NCI-H69 (cell line): Measurements from ENCODE around the gene TPST2.
"Not testable (repeated sequence)": the region's sequence is repeated elsewhere in the genome, so short reads cannot be mapped to it uniquely, and the experiment has no call there.

Experiments used
- DNase-seq: peaks from one replicate; lab custom pipeline; 2025; lab: John Stamatoyannopoulos, UW

TPST2 gene

DNA sequence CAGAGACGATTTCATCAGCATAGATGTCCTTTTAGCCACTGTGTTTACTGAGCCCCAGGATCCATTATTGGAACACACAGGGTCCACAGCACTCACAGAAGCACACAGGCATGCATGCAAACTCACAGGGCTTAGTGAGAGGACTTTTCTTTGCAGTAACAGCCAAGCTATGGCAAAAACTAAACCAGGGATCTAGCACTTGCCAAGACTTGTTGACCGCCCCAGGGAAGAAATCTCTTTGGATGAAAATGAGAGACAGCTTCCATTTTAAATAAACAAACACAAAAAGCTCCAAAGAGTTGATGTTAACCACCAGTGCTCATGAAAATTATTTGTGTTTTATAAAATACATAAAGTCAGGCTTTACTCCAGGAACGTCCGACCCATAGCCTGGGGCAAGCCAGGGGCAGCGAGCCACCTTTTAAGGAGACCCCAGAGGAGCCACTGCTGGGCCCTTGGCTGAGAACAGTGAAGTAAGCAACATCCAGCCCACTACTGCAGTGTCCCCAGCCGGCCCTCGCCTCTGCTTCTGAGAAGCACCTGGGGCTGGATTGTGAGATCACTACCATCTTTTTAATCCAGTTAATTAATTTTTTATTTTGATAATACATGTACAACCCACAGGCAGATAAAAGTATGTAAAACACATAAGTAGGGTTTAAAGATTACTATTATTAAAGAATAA is 55.6 kb downstream of the TPST2 start:
- DNase-seq = no peak

DNA sequence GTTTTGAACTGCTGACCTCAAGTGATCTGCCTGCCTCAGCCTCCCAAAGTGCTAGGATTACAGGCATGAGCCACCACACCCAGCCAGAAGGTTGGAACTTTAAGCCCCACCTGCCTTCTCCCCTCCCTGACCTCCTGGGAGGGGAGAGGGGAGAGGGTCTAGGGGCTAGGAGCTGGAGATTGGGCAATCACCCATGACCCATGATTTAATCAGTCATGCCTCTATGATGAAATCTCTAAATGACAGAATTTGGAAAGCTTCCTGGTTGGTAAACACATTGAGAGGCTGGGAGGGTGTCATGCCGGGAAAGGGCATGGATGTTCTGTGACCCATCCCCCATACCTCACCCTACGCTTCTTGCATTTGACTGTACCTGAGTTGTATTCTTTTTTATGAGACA is 60.6 kb downstream of the TPST2 start:
- DNase-seq = peak; percentile 53

DNA sequence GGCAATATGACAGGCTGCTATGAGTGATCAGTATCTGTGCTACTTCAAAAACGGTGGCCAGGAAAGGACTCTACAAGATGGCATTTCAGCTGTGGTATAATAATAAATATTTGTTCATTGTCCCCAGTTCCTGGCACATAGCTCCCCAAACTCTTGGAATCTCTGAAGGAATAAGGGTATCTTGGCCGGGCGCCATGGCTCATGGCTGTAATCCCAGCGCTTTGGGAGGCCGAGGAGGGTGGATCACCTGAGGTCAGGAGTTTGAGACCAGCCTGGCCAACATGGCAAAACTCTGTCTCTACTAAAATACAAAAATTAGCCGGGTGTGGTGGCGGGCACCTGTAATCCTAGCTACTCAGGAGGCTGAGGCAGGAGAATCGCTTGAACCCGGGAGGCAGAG is 61.4 kb downstream of the TPST2 start:
- DNase-seq = not testable (repeated sequence)

DNA sequence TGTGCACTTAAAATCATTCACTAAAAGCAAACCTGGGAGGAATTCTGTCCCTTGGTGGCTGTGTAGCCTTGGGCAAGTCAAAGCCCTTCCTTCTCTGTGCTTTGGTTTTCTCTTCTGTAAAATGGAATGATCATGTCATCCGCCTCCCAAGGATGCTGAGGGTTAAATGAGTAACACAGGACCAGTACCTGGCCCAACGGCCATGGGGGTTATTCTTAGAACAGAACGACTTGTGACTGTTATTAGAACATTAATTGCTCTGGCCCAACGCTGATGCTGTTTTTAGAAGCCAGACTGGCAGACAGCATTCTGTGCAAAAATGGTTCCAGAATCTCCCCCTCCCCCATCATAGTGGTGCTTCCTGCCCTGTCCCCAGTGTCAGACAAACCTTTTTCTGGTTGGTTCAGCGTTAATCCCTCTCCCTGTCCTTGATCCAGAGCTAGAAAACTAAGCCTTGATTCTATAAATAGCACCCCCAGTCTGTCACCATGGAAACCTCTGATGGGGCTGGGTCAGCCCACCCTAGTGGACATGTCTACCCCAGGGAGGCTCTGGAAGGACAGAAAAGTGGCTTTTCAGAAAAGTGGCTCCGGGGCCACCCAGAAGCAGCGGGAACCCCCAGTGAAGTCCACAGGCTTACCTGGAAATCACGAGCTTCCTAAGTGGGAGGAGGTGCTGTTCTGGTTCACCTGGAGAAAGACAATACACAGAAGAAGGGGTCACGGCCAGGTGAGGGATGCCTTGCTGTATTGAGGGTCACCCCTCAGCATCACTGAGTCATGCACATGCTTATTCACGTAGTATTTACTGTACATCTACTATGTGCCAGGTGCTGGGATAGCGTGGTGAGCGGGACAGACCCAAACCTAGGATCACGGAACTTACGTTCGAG is 62.1 kb downstream of the TPST2 start:
- no peak for DNase-seq

DNA sequence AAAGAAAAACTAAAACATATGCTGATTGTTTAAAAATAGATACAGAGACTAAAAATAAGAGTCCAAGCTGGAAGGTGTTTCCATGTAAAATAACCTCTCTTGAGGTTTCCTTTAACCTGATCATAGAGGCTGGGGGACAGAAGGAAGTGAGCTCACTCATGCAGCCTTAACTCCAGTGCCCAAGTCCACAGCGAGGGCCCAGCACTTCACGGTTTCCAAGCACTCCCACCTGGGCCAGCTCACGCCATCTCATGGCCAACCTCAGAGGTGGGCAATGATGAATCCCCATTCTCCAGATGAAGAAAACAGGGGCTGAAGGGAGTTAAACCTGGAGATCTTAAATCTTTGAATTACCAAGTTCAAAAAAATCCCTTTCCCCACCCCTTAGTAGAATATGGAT is 62.8 kb downstream of the TPST2 start:
- no peak for DNase-seq

DNA sequence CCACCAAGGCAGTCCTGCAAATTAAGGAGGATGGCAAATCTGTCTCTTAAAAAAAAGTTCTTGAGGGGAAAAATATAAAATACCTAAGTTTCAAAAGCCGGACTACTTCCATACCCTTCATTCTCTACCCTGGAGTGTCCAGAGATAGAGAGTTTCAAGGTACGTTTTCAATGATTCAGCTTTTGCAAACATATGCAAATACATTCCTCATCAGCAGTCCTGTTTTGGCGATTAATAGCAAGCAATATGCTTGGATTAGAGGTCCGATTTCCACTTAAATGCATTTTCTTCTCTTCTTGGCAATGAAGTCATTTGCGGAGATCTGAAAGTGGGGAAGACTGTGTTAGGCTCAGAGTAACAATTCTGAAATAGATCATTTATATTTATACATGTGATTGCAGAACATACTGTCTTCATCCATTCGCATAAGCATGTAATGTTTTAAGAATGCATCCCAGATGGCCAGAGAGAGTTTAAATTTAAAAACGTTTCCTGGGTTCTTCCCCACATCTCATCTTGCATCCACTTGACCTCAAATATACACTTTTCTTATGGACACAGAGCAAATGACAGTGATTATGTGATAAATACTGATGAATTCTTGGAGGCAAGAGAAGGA is 63.9 kb downstream of the TPST2 start:
- DNase-seq = no peak

DNA sequence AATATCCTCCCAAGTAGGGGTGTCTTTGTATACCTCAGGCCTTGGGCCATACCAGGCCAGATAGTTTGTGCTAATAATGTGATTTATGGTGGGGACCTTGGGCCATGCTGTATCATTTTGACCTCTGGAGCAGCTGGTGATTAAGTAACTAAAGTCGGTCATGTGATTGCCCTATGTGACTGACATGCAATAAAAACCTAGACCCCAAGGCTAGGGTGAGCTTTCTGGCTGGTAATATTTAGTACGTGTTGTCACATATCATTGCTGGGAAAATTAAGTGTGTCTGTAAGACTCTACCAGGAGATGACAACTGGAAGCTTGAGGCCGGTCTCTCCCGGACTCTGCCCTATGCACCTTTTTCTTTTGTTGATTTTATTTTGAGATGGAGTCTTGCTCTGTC is 65.1 kb downstream of the TPST2 start:
- DNase-seq = no peak

DNA sequence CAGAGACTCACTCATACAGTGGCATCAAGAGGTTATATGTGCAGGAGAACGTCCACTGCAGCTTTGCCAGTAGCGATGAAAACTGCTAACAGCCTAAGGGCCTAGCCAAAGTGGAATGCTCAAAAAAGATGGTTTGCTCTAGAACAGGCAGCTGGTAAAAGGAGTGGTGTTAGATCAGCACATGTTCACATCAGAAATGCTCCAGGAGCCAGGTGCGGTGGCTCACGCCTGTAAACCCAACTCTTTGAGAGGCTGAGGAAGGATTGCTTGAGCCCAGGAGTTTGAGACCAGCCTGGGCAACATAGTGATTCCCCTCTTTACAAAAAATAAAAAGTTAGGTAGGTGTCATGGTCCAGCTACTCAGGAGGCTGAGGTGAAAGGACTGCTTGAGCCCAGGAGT is 67.3 kb downstream of the TPST2 start:
- DNase-seq = no peak

DNA sequence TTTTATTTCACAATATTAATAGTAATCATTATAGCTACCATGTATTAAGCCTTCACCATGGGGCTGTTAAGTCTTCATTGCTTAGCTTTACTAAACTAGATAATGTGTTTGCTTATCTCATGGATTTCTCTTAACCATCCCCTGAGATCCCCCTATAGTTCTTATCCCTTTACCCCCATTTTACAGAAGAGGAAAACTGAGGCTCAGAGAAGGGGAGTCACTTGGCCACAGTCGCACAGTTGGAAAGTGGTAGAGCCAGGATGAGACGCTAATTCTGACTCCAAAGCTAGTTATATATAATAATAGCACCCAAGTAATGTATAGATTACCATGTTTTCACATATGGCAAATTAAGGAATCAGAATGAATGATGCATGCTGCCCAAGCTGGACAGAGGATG is 67.9 kb downstream of the TPST2 start:
- DNase-seq = no peak

DNA sequence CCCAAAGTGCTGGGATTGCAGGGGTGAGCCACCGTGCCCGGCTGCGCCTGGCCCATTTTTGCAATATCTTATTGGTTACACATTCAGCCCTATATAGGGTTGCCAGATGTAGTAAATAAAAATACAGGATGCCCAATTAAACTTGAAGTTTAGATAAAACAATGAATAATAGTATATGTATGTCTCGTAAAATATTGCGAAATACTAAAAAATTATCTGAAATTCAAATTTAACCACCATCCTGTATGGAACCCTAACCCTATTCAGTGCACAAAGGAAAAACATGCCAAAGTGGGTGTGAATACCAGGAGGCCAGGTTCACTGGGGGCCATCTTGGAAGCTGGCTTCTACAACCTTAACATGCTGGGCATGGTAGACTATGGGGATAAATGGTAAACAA is 72.5 kb downstream of the TPST2 start:
- no peak for DNase-seq

DNA sequence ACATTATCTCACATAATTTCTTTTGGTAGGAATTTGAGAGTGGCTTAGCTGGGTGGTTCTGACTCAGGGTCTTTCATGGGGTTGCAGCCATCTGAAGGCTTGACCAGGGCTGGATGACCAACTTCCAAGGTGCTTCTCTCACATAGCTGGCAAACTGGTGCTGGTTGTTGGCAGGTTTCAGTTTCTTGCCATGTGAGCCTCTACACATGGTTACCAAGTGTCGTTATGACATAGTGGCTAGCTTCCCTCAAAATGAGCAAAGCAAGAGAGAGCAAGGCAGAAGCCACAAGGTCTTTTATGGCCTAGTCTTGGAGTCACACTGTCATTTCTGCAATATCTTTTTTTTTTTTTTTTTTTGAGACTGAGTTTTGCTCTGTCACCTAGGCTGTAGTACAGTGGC is 73.4 kb downstream of the TPST2 start:
- DNase-seq = no peak

DNA sequence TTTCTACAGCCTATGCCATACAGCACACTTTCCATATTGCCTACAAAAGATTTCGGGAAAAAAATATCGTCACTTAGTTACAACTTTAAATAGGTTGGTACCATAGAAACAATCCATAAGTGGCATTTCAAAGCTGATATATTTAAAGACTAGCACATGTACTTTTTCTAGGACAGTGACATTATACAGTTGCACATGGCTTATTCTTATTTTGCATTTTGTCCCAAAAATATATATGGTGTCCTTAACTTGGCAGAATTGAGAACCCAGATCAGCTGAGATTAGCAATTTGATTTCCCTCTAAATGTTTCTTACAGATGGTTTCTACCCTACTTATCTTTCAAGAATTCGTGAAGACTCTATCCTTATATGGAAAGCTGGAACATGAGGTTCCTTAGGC is 74.0 kb downstream of the TPST2 start:
- no peak for DNase-seq

DNA sequence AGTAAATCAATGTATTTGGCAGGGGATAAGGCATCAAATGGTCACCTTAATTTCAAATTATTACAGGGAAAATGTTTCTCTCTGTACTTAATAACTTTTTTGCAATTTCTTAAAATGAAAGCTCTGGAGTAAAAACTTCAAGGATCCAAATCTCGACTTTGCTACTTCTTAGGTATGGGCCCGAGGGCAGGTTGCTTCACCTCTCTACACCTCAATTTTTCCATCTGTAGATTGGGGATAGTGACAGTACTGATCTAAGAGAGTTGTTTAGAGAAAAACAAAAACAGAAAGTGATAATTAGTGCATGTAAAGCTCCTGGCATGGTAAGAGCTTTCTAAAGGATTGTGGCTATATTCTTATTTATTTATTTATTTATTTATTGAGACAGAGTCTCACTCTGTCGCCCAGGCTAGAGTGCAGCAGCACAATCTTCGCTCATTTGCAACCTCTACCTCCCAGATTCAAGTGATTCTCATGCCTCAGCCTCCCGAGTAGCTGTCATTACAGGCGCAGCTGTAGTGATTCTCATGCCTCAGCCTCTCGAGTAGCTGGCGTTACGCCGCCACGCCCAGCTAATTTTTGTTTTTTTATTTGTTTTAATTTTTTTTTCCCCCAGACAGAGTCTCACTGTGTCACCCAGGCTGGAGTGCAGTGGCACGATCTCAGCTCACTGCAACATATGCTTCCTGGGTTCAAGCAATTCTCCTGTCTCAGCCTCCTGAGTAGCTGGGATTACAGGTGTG is 75.3 kb downstream of the TPST2 start:
- DNase-seq = no peak

DNA sequence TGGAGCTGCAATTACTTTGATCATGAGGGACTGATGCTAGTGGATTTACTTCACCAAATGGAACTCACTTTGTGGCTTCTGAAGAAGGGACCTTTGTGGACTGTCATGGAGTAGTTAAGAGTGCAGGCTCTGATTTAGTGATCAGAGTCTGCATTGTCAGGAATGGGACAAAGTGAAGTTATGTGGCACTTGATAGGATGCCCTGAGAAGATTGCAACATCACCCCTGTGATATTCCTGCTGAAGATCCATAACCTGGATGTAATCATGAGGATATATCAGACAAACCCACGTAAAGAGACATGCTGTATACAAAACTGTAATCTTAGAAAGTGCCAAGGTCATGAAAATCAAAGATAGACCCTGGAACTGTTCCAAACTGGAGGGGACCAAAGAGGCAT is 76.1 kb downstream of the TPST2 start:
- DNase-seq = no peak

DNA sequence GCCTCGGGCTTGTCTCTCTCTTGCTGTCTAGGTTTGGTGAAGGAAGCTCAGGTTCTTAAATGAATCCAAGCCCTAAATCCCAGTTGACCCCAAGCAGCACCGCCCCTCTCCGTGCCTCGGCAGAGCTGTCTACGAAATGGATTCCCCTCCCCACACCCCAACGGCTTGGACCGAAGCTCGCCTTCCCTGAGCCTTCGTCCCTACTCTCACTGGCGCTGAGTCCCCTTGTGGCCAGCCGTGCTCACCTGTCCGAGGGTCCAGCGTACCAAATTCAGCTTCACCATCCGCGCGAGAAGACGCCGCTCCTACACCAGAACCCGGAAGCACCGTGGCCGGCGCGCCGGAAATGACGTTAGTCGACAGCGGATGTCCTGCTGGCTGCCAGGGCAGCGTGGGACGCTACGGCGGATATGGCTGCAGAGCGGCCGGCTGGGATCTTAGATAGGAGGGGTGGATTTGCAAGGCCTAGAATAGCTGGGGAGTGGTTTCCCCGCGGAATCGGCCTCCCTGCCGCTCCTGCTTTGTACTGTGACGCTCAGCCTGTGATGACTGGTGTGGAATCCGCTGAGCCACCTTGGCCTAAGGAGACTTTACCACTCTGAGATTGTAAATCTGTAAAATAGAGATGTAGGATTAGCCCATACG is 77.7 kb downstream of the TPST2 start, which contains the start of gene TFIP11:
TFIP11 (minus strand) TSS at position 325 of the 645 bp plus-strand sequence. CDS start 2,201 bp downstream, outside the sequence.
- DNase-seq = peak; percentile 94

DNA sequence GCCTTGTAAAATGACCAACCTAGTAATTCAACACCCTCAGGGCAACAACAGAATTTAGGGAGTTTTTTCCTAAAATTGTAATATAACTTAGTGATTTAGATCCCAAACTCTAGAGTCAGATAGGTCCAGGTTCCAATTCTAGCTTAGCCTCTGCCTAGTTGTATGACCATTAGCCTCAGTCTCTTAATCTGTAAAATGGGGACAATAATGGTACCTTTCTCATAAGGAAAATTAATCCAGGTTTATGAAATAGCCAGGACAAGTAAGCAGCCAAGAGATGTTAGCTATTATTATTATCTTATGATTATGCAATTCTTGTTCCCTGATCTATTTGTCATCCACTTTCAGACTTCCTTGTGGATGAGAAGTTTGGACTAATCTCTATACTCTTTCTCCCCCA is 81.8 kb downstream of the TPST2 start:
- no peak for DNase-seq

DNA sequence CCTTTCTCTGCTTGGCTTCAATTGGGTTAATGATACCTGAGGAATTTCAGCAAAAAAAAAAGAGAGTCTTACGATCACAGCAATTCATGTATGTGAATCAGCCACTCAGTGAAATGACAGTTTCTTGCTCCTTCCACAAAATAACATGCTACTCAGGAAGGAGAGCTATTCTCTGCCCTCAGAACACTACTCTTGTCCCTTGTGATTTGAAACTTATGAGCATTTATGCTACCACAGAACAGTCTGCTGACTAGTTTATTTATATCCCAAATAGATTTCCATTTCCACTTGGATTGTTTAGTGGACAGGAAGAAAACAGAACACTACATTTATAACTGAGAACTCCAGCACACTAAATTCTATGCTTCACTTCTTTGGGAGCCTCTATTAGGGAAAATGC is 86.2 kb downstream of the TPST2 start:
- DNase-seq = no peak

DNA sequence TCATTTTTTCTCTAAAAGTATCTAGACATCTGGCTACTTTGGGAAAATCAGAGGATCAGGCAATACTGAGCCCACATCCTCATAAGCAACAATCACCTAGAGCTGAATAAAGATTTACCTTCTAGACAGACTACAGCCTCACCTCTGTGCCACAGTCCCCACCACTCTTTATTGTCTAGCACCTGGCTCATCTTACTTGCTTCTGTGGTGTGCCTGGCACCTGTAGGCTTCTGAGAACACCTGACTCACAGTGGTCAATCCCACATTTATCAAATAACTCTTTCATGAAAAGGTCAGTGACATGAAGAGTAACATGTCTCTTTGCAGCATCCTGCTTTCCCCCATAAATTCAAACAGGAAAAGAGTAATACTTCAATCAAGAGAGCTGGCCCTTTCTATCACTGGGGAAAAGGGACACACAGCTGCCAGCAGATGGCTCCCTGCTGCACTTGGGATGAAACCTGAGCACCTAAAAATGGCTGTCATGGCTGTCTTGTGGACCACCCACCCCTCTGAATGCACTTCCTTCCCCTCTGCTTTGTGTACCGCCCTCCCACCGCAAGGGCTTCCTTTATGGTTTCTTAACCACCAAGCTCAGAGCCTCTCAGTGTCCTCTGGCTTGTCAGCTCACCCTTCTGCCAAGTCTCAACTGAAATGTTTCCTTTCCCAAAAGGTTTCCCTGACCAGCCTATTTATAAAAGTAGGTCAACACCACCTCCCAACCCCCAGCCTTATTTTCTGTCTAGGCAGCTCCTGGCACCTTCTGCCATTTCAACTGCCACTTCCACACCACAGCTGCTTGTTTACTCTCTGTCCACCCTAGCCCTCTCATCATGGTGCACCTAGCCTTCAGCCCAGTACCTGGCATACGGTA is 87.0 kb downstream of the TPST2 start:
- peak; percentile 53 for DNase-seq

DNA sequence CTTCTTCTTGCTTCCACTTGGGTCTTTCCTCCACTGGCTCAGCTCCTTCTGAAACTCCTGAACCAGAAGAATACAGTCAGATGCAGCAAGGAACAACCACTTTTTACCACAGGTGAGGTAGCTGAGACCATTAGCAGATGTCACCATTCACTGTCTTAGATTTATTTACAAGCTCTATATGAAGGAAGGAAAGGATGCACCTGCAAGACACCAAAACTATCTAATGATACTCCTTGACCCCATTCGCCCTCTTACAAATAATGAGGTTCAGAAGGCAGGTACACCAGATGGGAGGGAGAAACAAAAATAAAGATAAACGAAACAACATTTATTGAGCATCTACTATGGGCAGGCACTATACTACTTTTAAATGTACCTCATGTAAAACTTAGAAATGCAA is 87.9 kb downstream of the TPST2 start:
- DNase-seq = no peak

DNA sequence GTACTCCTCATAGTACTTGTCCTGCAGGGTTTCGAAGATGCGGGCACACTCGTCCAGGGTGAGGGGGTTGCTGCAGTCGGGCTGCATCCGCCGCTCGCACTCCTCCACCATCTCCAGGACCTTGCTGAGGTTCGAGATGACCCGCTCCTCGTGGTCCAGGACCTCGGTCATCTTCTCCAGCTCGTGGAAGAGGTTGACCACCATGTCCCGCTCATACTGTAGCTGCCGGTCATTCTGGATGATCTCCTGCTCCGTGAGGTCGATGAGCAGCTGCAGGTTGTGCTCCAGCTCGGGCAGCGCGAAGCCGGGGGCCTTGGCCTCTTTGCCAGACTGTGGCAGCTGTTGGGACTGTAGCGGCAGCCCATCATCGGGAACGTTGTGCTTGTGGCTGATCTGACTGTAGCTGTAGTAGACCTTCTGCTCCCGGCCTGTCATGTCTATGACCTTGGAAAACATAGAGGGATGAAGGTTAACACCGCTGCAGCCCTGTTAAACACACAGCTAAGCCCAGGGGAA is 90.7 kb downstream of the TPST2 start:
- DNase-seq = no peak

DNA sequence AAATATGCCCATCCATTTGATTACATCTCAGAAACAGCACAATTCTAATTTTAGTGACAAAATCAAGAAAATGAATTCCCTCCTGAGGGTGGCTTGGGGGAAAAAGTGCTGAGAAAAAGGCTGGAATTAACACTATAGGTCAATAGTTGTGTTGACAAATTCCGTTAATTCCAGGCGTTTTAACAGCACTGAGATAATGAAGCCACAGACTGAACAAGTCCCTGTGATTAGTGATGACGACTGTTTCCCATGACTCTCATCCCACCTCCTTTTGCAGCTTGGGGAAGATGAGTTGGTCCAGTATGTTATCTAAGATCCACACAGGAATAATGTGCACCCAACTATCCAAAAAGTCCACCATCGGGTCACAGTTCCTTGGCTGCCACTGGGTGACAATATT is 93.5 kb downstream of the TPST2 start:
- DNase-seq = no peak
